NCI-H2227 treated with DMSO at 0.1 percent for 48 hours (cell line): ENCODE data around the gene CABP4.
"Not testable (repeated sequence)": the region's sequence is repeated elsewhere in the genome, so short reads cannot be mapped to it uniquely, and the experiment has no call there.

ENCODE experiments used
- DNase-seq: peaks from one replicate; lab custom pipeline; 2025; lab: John Stamatoyannopoulos, UW

CABP4 gene

GRCh38 chr11:67419325-67420049, 35.7 kb upstream of the CABP4 start:
- DNase-seq = no peak

- DNase-seq = no peak
Measured at GRCh38 chr11:67420147-67420645, 35.0 kb upstream of the CABP4 start.

- peak; percentile 93 for DNase-seq
Measured at GRCh38 chr11:67420646-67421429, 34.3 kb upstream of the CABP4 start.

GRCh38 chr11:67421430-67422031, 33.6 kb upstream of the CABP4 start:
- no peak for DNase-seq

GRCh38 chr11:67422891-67423290, 32.3 kb upstream of the CABP4 start:
- no peak for DNase-seq

GRCh38 chr11:67423466-67423865, 31.7 kb upstream of the CABP4 start:
- no peak for DNase-seq

GRCh38 chr11:67423891-67424613, 31.1 kb upstream of the CABP4 start:
- no peak for DNase-seq

- not testable (repeated sequence) for DNase-seq
Measured at GRCh38 chr11:67427364-67427859, 27.7 kb upstream of the CABP4 start.

GRCh38 chr11:67428052-67429001, 26.8 kb upstream of the CABP4 start, which contains the start of gene RPS6KB2:
Gene RPS6KB2 (plus strand): TSS chr11:67428494. CDS start chr11:67428546, 52 bp downstream.
- peak; percentile 97 for DNase-seq

GRCh38 chr11:67429038-67429668, 26.0 kb upstream of the CABP4 start:
- no peak for DNase-seq

GRCh38 chr11:67429722-67430121, 25.4 kb upstream of the CABP4 start:
- DNase-seq = no peak

GRCh38 chr11:67431346-67432249, 23.6 kb upstream of the CABP4 start:
- DNase-seq = no peak

- no peak for DNase-seq
Measured at GRCh38 chr11:67432655-67433349, 22.4 kb upstream of the CABP4 start.

GRCh38 chr11:67433536-67434394, 21.4 kb upstream of the CABP4 start:
- DNase-seq = no peak

GRCh38 chr11:67434395-67434881, 20.7 kb upstream of the CABP4 start:
- no peak for DNase-seq

- DNase-seq = no peak
Measured at GRCh38 chr11:67435031-67435726, 20.0 kb upstream of the CABP4 start.
